22Rv1 (cell line): ENCODE results near the gene SLC25A11.

Source experiments
- ZFX ChIP-seq: fragments of 450-650 bp; IDR thresholded peaks from 2 replicates; pipeline ENCODE4 v1.6.1; 2017; ENCODE audit warnings: antibody characterized with exemption, borderline replicate concordance
- TF ChIP-seq, protein P1 (sequence below): fragments of 450-650 bp; IDR thresholded peaks from 2 replicates; pipeline ENCODE4 v1.5.1; 2017; ENCODE audit warnings: mild to moderate bottlenecking

DNA sequence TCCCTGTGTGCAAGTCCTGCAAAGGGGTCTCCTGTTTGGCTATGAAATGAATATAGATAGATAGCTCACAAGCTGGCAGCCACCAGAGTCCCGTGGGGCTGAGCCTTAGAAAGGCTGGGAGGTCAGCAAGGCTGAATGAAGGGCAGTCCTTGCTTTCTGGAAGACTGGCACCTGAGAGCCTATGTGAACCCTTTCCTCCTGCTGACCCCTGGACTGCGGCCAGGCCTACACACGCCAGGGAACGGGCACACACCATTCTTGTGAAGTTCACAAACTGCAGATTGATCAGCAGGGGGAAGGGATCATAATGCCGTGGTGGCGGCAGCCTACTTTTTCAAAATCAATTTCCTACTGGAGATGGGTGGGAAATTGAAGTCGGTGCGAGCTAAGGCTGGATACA lies 41.5 kb downstream of the SLC25A11 start:
- TF ChIP-seq, protein P1, sequence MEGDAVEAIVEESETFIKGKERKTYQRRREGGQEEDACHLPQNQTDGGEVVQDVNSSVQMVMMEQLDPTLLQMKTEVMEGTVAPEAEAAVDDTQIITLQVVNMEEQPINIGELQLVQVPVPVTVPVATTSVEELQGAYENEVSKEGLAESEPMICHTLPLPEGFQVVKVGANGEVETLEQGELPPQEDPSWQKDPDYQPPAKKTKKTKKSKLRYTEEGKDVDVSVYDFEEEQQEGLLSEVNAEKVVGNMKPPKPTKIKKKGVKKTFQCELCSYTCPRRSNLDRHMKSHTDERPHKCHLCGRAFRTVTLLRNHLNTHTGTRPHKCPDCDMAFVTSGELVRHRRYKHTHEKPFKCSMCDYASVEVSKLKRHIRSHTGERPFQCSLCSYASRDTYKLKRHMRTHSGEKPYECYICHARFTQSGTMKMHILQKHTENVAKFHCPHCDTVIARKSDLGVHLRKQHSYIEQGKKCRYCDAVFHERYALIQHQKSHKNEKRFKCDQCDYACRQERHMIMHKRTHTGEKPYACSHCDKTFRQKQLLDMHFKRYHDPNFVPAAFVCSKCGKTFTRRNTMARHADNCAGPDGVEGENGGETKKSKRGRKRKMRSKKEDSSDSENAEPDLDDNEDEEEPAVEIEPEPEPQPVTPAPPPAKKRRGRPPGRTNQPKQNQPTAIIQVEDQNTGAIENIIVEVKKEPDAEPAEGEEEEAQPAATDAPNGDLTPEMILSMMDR, result no peak
- TF ChIP-seq ZFX, result no peak
